K562 (cell line): ENCODE results near the gene SLC9C2. TPM values are rescaled to one million over a fixed set of nuclear protein-coding genes. Genes with fewer than 3 reads are reported as not detected.

Source experiments
- CEBPB ChIP-seq: fragments of 450-650 bp; IDR thresholded peaks from 2 replicates; pipeline ENCODE4 v1.6.1; 2016; ENCODE audit warnings: missing genetic modification characterization, missing compliant biosample characterization
- CHD2 ChIP-seq: IDR thresholded peaks from 2 replicates; pipeline ENCODE4 v1.6.1; 2011; ENCODE audit warnings: low read depth, low read length
- GTF3C2 ChIP-seq: IDR thresholded peaks from 3 replicates; pipeline ENCODE4 v1.6.1; 2011; ENCODE audit warnings: borderline replicate concordance, mild to moderate bottlenecking, moderate library complexity; ENCODE audit not compliant: insufficient read length; ENCODE audit errors: extremely low read depth
- HES1 ChIP-seq: fragments of 450-650 bp; IDR thresholded peaks from 2 replicates; pipeline ENCODE4 v1.6.1; 2016; ENCODE audit warnings: low read depth, mild to moderate bottlenecking, moderate library complexity
- MGA ChIP-seq: fragments of 450-650 bp; IDR thresholded peaks from 2 replicates; pipeline ENCODE4 v1.6.1; 2016; ENCODE audit warnings: mild to moderate bottlenecking, moderate library complexity
- SMARCE1 ChIP-seq: fragments of 450-650 bp; IDR thresholded peaks from 2 replicates; pipeline ENCODE4 v1.7.1; 2016; ENCODE audit warnings: mild to moderate bottlenecking
- SRSF1 ChIP-seq: fragments of 200-400 bp; formaldehyde crosslinking; IDR thresholded peaks from 2 replicates; pipeline ENCODE4 v1.6.1; 2017; ENCODE audit warnings: mild to moderate bottlenecking, low read depth, low read length, moderate library complexity
- ZBTB2 ChIP-seq: fragments of 450-650 bp; IDR thresholded peaks from 2 replicates; pipeline ENCODE4 v1.6.1; 2016; ENCODE audit warnings: antibody characterized with exemption
- ZBTB43 ChIP-seq: sonication (generic); formaldehyde crosslinking; IDR thresholded peaks from 2 replicates; pipeline ENCODE4 v1.8.0; 2023; ENCODE audit warnings: mild to moderate bottlenecking, missing genetic modification reagents
- ZNF695 ChIP-seq: fragments of 450-650 bp; formaldehyde crosslinking; IDR thresholded peaks from 2 replicates; pipeline ENCODE4 v1.4.0; 2020; ENCODE audit warnings: mild to moderate bottlenecking, moderate library complexity
- polyA plus RNA-seq, 8 experiments: library from polyadenylated mRNA; depleted of rRNA in 4 of 8; stranded (reverse) in 5 of 8; unstranded in 3 of 8; fragments of >200 nt; fragmentation: Nextera tagmentation in 2 of 8; fragmentation: Illumina TruSeq in 1 of 8; extraction: Ambion mirVana in 2 of 8; extraction: Trizol in 1 of 8; gene quantifications; 2 replicates each; pipeline versions ENCODE4 v1.2.1 to v1.2.3, GENCODE V29; 2011 to 2014; ENCODE audit warnings: inconsistent platforms in 1 of 8, missing spikeins in 1 of 8
- total RNA-seq, 7 experiments: library from RNA; depleted of rRNA in 6 of 7; stranded (reverse); fragments of >200 nt in 6 of 7; fragmentation: Illumina TruSeq in 2 of 7; extraction: Trizol in 2 of 7; gene quantifications; 2 replicates each; pipeline versions ENCODE4 v1.2.1 to v1.2.3, GENCODE V29; 2011 to 2021; ENCODE audit warnings: low replicate concordance in 1 of 7

Gene SLC9C2
- total and polyA plus RNA-seq, 9 of the 15 experiments (the other 6 are each of a cell fraction or from before 2014, with no cell fraction given): 0.11 to 0.22 (median 0.15) TPM; not detected in 5

GRCh38 chr1:173554089-173554488 is 48.8 kb downstream of the SLC9C2 start (continued):
- peak; percentile 43; the same call in 1 of the 2 replicates for TF ChIP-seq MGA
- TF ChIP-seq ZBTB2: no peak
- TF ChIP-seq GTF3C2: no peak
- TF ChIP-seq HES1: no peak
- no peak for TF ChIP-seq ZNF695 (CRISPR knock-in tag)
- TF ChIP-seq CEBPB: peak; percentile 42
- TF ChIP-seq CHD2: peak; percentile 24; the same call in 1 of the 2 replicates
- no peak for TF ChIP-seq ZBTB43 (CRISPR knock-in tag)
- no peak for TF ChIP-seq SMARCE1
- TF ChIP-seq SRSF1: no peak
